HTERT RPE-1 (cell line): ENCODE measurements around the gene NRG2.

Source experiments
- in situ Hi-C: fragments of 300-500 bp; cut with MboI; formaldehyde crosslinking; loops from 4 replicates; pipeline ENCODE4 v1.14.3; 2020; ENCODE audit warnings: low sequenced_read_pairs

NRG2 gene

GRCh38 chr5:139885857-139886208, 157.3 kb downstream of the NRG2 start:
- in situ Hi-C loops: no loop called here

DNA sequence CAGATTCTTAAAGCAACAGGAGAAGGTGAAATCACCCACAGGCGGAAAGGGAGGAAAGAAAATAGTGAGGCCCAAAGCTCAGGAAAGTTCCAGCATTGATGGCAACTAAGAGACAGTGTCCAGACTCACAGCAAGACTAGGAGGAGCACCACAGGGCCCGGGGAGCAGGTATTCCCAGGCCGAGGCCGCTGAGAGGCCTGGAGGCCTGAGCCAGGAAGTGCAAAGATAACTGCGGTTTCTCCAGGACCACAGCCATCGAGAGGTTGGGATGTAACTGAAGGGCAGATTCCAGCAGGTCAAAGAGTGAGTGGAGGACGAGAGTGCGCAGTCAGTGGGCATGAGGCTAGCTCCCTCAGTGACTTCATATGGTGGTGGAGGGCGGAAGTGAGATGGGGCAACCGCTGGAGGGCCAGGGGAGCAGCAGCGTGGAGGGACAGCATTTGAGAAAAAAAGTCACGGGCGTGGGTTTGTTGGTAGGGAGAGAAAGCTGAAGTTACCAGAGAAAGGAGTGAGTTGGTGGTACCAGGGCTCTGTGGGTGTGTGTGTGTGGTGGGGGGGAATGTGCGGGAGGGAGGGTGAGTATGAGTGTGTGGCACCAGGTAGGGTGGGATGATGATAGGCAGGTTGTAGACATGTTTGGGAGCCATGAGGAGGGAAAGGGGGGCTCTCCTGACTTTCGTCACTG, 157.8 kb downstream of the NRG2 start:
- in situ Hi-C loops: no loop called here

- in situ Hi-C loops: no loop called here
Observed at GRCh38 chr5:139884734-139885133, 158.4 kb downstream of the NRG2 start.

DNA sequence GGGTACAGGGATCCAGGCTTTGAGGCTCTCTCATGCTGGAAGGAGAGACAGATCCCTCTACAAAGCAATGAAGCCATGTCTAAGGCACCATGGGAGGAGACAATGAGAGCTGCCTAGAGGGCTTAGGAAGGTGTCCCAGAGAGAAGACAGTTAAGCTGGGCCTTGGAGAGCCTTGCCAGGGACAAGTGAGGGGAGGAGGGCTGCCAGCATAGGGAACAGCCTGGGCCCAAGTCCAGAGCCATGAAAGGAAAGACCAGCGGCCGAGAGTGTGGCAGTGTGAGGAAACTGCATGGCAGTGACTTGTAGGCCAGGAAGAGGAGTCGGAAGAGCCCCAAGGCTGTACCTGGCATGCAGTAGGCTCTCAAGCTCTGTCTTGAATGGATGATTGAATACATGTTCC, 159.0 kb downstream of the NRG2 start:
- in situ Hi-C loops: no loop called here

DNA sequence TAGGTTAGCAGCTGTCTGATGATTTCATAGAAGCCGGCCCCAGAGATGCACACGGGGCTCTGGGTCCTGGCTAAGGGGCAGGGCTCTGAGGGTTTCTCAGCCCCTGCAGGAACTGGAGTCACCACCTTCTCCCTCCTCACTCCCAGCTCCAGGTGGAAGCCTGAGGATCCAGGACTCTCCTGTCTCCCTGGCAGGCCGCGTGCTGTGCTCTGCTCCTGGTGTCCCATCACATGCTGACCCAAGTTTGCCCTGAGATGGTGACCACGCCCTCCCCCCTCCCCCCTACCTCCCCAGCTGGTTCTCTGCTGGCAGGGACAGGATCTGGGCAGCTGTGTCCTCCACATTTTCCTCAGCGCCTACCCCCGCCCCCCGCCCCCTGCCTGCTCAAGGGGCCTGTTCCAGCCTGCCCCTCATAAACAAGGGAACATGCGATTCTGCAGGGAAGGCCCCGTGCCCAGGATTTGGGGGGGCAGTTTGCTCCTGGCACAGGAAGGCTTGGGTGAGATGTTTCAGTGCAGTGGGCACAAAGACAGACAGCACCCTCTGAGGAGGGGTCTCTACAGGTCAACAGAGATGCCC, 160.0 kb downstream of the NRG2 start:
- in situ Hi-C loops: no loop called here

DNA sequence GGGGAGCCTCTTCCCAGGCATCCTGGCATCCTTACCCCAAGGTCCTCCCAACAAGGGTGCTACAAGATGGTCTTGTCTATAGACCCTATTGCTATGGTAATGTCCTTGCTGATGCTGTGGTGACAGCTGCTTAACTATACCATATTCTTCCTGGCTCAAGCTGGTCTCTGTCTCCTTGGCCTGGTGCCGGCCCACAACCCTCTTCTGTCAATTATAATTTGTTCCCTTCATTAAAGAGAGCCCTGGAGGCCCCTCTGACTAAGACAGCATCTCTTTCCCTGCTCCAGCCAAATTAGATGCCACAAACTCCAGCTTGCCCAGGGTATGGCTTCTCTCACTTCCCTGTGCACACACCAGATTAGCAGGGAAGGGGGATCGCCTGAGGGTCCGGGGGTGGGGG, 160.8 kb downstream of the NRG2 start:
- in situ Hi-C loops: no loop called here

- in situ Hi-C loops: no loop called here
Observed at GRCh38 chr5:139881143-139881733, 161.9 kb downstream of the NRG2 start.

DNA sequence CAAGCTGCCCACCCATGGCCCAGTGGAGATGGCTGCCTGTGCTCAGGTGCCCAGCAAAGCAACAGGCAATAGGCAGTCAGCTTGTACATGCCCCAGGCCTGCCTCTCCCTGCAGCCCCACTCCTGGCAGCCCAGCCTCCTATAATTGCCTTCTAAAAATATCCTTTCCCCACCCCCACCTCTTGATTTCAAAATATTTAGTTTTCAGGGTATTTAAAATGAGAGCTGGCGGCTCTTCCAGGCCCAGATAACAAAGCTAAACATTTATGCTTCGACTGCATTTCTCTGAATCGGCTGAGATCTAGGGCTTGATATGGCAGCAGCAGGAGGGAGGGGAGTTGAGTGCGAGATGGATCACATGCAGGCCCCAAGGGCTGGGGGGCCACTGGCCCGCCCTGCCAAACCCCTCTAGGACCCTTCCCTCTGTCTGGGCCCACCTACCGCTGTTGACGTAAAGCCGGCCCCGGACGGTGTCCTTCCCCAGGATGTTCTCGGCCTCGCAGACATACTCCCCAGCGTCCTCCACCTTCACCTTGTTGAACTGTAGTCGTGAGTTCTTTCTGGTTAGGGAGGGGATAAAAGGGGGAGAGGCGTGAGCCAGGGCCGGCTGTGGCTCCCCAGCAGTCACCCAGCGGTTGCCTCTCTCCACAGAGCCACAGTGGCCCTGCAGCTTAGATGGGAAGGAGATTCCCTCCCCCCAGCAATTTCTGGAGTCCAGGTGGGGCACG, 162.5 kb downstream of the NRG2 start:
- in situ Hi-C loops: no loop called here

- in situ Hi-C loops: no loop called here
Observed at GRCh38 chr5:139878093-139878492, 165.0 kb downstream of the NRG2 start.

- in situ Hi-C loops: no loop called here
Observed at GRCh38 chr5:139877129-139877597, 165.9 kb downstream of the NRG2 start.

DNA sequence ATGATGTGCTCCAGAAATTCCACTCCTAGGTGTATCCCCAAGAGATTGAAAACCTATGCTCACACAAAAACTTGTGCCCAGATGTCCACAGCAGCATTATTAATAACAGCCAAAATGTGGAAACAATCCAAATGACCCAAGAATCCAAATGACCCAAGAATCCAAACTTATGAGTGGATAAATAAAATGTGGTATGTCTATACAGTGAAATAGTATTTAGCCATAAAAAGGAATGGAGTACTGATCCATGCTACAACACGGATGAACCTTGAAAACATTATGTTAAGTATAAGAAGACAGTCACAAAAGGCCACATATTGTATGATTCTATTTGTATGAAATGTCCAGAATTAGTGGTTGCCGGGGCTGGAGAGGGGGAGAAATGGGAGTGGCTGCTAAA, 167.1 kb downstream of the NRG2 start:
- in situ Hi-C loops: no loop called here

- in situ Hi-C loops: no loop called here
Observed at GRCh38 chr5:139872851-139873794, 170.0 kb downstream of the NRG2 start.

DNA sequence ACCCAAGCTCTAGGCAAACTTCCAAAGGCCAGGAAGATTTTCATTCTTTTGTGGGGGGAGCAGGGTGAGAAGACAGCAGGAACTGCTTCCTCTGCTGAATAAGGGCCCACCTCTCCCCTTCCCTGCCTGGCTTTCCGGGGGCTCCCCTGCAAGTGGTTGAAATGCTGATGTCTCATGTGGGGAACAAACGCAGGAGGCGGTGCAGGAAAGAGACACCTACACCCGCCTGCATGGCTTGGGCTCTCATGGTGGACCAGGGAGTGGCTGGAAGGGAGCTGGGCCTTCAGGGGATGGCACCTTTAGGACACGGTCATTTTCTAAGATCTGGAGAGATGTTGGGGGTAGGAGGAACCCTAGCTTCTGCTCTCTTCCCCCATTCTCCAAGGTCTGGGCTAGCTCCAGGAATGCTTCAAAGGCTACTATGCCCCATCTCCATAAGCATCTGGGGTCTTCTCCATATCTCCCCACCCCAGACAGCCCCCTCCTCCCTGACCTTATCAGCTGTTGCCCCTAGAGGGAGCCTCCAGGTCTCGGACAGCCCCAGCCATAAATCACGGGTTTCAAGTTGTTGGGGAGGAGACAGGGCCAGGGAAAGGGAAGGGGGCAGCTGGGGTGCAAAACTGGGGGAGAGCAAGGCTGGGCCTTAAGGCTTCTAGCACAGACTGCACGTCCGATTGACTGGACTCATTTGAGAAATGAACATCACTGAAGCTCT, 170.9 kb downstream of the NRG2 start:
- in situ Hi-C loops: no loop called here

DNA sequence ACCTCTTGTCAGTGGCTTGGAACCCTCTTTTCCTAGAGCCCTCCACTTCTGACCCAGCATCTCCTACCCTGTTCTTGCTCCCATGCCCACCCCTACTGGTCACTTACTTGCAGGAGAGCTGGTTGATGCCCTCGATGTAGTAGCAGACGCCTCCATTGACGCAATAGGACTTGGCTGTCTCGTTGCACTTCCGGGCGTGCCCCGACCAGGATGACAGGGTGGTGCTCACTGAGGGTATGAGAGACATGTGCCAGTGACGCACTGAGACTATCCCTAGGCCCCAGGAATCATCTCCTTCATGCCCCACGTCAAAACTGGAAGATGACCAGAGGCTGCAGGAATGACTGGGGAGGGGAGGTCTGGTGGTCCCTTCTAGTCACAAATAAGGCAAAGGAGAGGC, 171.5 kb downstream of the NRG2 start:
- in situ Hi-C loops: no loop called here

GRCh38 chr5:139870677-139871076, 172.4 kb downstream of the NRG2 start:
- in situ Hi-C loops: no loop called here

GRCh38 chr5:139869042-139869790, 173.9 kb downstream of the NRG2 start:
- in situ Hi-C loops: no loop called here

GRCh38 chr5:139867581-139867980, 175.5 kb downstream of the NRG2 start:
- in situ Hi-C loops: no loop called here

DNA sequence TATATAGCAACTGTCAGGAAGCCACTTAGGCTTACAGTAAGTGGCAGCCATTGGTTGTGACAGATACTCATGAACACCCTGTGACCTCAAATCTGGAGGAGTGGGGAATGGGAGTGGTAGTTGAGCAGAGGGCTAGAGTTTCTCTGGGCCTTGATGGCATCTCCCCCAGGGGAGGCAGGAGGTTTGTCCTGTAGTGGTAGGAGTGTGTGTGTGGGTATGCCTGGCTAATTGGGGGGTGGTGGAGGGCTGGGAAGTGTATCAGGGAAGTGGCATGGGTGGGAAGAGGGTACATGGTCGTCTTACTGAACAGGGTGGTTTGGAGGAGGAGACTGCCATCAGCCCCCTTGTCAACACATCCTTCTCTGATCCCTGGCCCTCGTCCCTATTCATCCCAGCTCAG, 176.0 kb downstream of the NRG2 start:
- in situ Hi-C loops: no loop called here

- in situ Hi-C loops: no loop called here
Observed at GRCh38 chr5:139864716-139865483, 178.2 kb downstream of the NRG2 start.
